ENCODE measurements around the gene TEX13D. TPM values are rescaled to one million over a fixed set of nuclear protein-coding genes. Genes with fewer than 3 reads are reported as not detected.
A peak's percentile ranks its signal among the peaks of the same experiment; 100 is the strongest.

Gene TEX13D
- total and polyA plus RNA-seq, 9 of the 15 experiments (the other 6 are each of a cell fraction or from before 2014, with no cell fraction given), result 0.06 TPM; not detected in 8

DNA sequence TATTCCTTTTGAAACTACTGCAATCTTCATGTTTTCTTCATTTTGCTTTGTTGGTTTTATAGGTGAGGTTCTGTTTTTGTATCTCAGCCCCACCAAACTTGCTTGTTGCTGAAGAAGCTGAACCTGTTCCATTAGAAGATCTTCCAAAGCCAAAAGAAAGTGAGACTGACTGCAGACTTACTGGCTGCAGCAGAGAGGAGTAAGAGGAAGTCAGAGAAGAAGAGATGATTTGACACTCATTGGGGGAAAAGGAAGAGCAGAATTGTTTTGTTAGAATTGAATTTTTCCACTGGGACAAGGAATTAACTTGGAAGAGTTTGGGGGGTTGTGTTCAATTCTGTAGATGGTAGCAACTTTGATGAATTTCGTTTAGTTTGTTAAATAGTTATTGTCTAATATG is 3.1 kb downstream of the TEX13D start:
- H3K9me1 ChIP-seq (ENCODE audit: control insufficient read depth, insufficient read depth, low read length), result no peaks in the 10 kb centered on the region
- TF ChIP-seq SPI1 (IDR thresholded peaks at IDR 0.05; ENCODE audit: borderline replicate concordance, low read depth, low read length) (peak; percentile 4; the same call in 1 of the 2 replicates), ZC3H4 (CRISPR knock-in tag; IDR thresholded peaks at IDR 0.05; ENCODE audit: borderline replicate concordance) (no peak)
- H3K27ac ChIP-seq (ENCODE audit: extremely low read depth, low read depth, low read length), result no peak overlapping the region
- FAIRE-seq, result peak; percentile 48
- H3K4me2 ChIP-seq (ENCODE audit: insufficient read depth, low read length), result no peak overlapping the region
- H3K9ac ChIP-seq (ENCODE audit: insufficient read depth in 1 of 2, low read depth in 2 of 2, low read length in 2 of 2), result no peak overlapping the region
- no peaks in the 10 kb centered on the region for H3K9me3 ChIP-seq (replicated peaks; ENCODE audit: control insufficient read depth, insufficient read depth, low read depth, low read length)
- WGBS (ENCODE audit: insufficient coverage, low coverage, missing lambda C conversion rate), result 0% methylated on average over 1 of the region's 1 CpG
- no peak for ATAC-seq
- CTCF ChIA-PET (ENCODE audit: low intra/inter-chr PET ratio), result no interaction called here
- POLR2A ChIA-PET, result interaction anchor here (1.8 kb wide), 1 partner anchor 12 kb away, joined by 7 read pairs; no protein-coding TSS in a partner anchor
- in situ Hi-C loops (cut with MboI), result no loop called here
- no peak for DNase-seq (ENCODE audit: extremely low read depth in 1 of 4, low spot score in 3 of 4)
- no peaks in the 10 kb centered on the region for H4K20me1 ChIP-seq (replicated peaks; ENCODE audit: control insufficient read depth, insufficient read depth, low read length)
- no peaks in the 10 kb centered on the region for H3K27me3 ChIP-seq (ENCODE audit: control insufficient read depth in 2 of 2, insufficient read depth in 2 of 2, low read length in 2 of 2)
- peak overlapping the region; percentile 53; the same call in 1 of the 2 replicates for H2AFZ ChIP-seq (ENCODE audit: low read depth, low read length)
- no peak overlapping the region for H3K4me3 ChIP-seq
- H3K36me3 ChIP-seq (ENCODE audit: control insufficient read depth, insufficient read depth, low read length), result no peaks in the 10 kb centered on the region
- no peaks in the 10 kb centered on the region; a peak in 1 of 5 replicates for H3K4me1 ChIP-seq (replicated peaks in 1 of 2; ENCODE audit: control insufficient read depth in 2 of 2, insufficient read depth in 2 of 2, low read length in 2 of 2)
- intact Hi-C loops (cut with micrococcal nuclease), result no loop called here
- BruUV-seq (replicated peaks), result no TSS peak
- H3K79me2 ChIP-seq (ENCODE audit: control insufficient read depth, insufficient read depth, low read length), result no peaks in the 10 kb centered on the region

DNA sequence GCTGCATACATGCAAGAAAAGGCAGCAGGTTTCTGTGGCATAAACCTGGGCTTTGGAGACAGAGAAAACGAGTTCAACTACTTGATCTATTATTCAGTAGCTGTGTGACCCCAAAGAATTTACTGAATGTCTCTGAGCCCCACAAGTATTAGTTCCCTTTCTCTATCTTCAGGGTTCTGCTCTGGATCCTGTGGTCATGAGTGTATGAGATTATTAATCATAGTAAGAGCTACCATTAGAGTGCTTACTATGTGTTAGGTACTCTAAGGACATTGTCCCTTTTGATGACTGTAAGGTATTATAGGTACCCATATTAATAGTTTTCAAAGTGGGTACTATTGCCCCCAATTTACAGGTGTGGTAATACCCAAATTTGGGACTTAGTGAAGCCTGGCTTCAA is 5.5 kb downstream of the TEX13D start:
- CTCF ChIA-PET (ENCODE audit: low intra/inter-chr PET ratio), result no interaction called here
- ATAC-seq (no peak), DNase-seq (ENCODE audit: extremely low read depth in 1 of 4, low spot score in 3 of 4) (no peak), FAIRE-seq (no peak)
- H3K27ac ChIP-seq (ENCODE audit: extremely low read depth, low read depth, low read length), result no peak overlapping the region
- intact Hi-C loops (cut with micrococcal nuclease), result no loop called here
- H3K79me2 ChIP-seq (ENCODE audit: control insufficient read depth, insufficient read depth, low read length), result no peaks in the 10 kb centered on the region
- POLR2A ChIA-PET, result no interaction called here
- H3K4me1 ChIP-seq (replicated peaks in 1 of 2; ENCODE audit: control insufficient read depth in 2 of 2, insufficient read depth in 2 of 2, low read length in 2 of 2), result peaks cover 0 to 13% of the 10 kb centered on the region in 2 experiments; a peak in 3 of 5 replicates
- H2AFZ ChIP-seq (ENCODE audit: low read depth, low read length), result no peak overlapping the region
- H3K9ac ChIP-seq (ENCODE audit: insufficient read depth in 1 of 2, low read depth in 2 of 2, low read length in 2 of 2), result no peak overlapping the region
- H4K20me1 ChIP-seq (replicated peaks; ENCODE audit: control insufficient read depth, insufficient read depth, low read length), result no peaks in the 10 kb centered on the region
- H3K4me2 ChIP-seq (ENCODE audit: insufficient read depth, low read length), result no peak overlapping the region
- WGBS (ENCODE audit: insufficient coverage, low coverage, missing lambda C conversion rate), result 8% methylated on average over 1 of the region's 1 CpG
- H3K9me1 ChIP-seq (ENCODE audit: control insufficient read depth, insufficient read depth, low read length), result no peaks in the 10 kb centered on the region
- H3K27me3 ChIP-seq (ENCODE audit: control insufficient read depth in 2 of 2, insufficient read depth in 2 of 2, low read length in 2 of 2), result no peaks in the 10 kb centered on the region
- in situ Hi-C loops (cut with MboI), result no loop called here
- H3K9me3 ChIP-seq (replicated peaks; ENCODE audit: control insufficient read depth, insufficient read depth, low read depth, low read length), result no peaks in the 10 kb centered on the region
- no TSS peak for BruUV-seq (replicated peaks)
- no peak overlapping the region for H3K4me3 ChIP-seq
- no peaks in the 10 kb centered on the region for H3K36me3 ChIP-seq (ENCODE audit: control insufficient read depth, insufficient read depth, low read length)
- TF ChIP-seq CBX2 (IDR thresholded peaks at IDR 0.05; ENCODE audit: insufficient read depth, low read length, poor library complexity, severe bottlenecking) (no peak), HMG20A (CRISPR knock-in tag; conservative IDR thresholded peaks at IDR 0.05) (no peak), ATF7 (IDR thresholded peaks at IDR 0.05) (no peak), NFIC (IDR thresholded peaks at IDR 0.05) (no peak), POLR2A (conservative IDR thresholded peaks at IDR 0.05) (no peak)
- TF ChIP-seq, protein P1, sequence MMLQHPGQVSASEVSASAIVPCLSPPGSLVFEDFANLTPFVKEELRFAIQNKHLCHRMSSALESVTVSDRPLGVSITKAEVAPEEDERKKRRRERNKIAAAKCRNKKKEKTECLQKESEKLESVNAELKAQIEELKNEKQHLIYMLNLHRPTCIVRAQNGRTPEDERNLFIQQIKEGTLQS (IDR thresholded peaks at IDR 0.05), result no peak
- TF ChIP-seq, protein P1 (CRISPR knock-in tag; conservative IDR thresholded peaks at IDR 0.05), result no peak

All from K562 (cell line).